ENCODE data around the gene AHSG.
A peak's percentile ranks its signal among the peaks of the same experiment; 100 is the strongest.

- no peak for TF ChIP-seq CTCF (IDR thresholded peaks at IDR 0.05)
- TF ChIP-seq POLR2A (IDR thresholded peaks at IDR 0.05): peak; percentile 83
- TF ChIP-seq EP300 (IDR thresholded peaks at IDR 0.05): no peak
Measured at GRCh38 chr3:186567072-186567921, 45.6 kb upstream of the AHSG start, which contains the start of gene TBCCD1.
